Endothelial cell of umbilical vein (primary cell): ENCODE measurements around the gene NKD1.

ENCODE experiments used
- EZH2 ChIP-seq: IDR thresholded peaks from 2 replicates; pipeline ENCODE4 v1.6.1; 2012; ENCODE audit warnings: borderline replicate concordance, low read depth, mild to moderate bottlenecking, moderate library complexity, low read length, inconsistent platforms; ENCODE audit not compliant: severe bottlenecking
- FOS ChIP-seq: IDR thresholded peaks from 2 replicates; pipeline ENCODE4 v1.6.1; 2011; ENCODE audit warnings: mild to moderate bottlenecking, low read length, moderate library complexity, borderline replicate concordance; ENCODE audit not compliant: insufficient read depth
- GATA2 ChIP-seq: IDR thresholded peaks from 2 replicates; pipeline ENCODE4 v1.7.0; 2011; ENCODE audit warnings: low read depth, mild to moderate bottlenecking, moderate library complexity, mixed read lengths, low read length; ENCODE audit not compliant: insufficient read length, insufficient read depth
- JUN ChIP-seq: IDR thresholded peaks from 2 replicates; pipeline ENCODE4 v1.6.1; 2011; ENCODE audit warnings: borderline replicate concordance, low read depth; ENCODE audit not compliant: insufficient read length, insufficient read depth
- MYC ChIP-seq: IDR thresholded peaks from one replicate; pipeline ENCODE4 v1.6.1; 2011; ENCODE audit warnings: mild to moderate bottlenecking, low read depth, low read length
- POLR2A ChIP-seq: IDR thresholded peaks from 2 replicates; pipeline ENCODE4 v1.6.1; 2012; ENCODE audit warnings: low read depth, mild to moderate bottlenecking, control low read depth, low read length
- POLR2AphosphoS5 ChIP-seq: IDR thresholded peaks from 2 replicates; pipeline ENCODE4 v1.6.1; 2012; ENCODE audit warnings: low read depth, mild to moderate bottlenecking, control low read depth, low read length, moderate library complexity; ENCODE audit not compliant: insufficient read depth
- TF ChIP-seq, protein P1 (sequence below), 2 donors: IDR thresholded peaks; 1 replicate in 1 of 2; 2 replicates in 1 of 2; pipeline ENCODE4 v1.5.1; 2011; ENCODE audit warnings: low read length in 2 of 2, mild to moderate bottlenecking in 2 of 2, moderate library complexity in 2 of 2, control low read depth in 1 of 2, inconsistent platforms in 1 of 2, low read depth in 1 of 2; ENCODE audit not compliant: insufficient read depth in 1 of 2; ENCODE audit errors: extremely low read depth in 1 of 2
- TF ChIP-seq, protein P2 (sequence below): IDR thresholded peaks from 2 replicates; pipeline ENCODE4 v1.6.1; 2011; ENCODE audit not compliant: insufficient read depth, insufficient read length

GRCh38 chr16:50501986-50502615 lies 46.1 kb upstream of the NKD1 start:
- TF ChIP-seq POLR2A = no peak
- TF ChIP-seq FOS = no peak
- no peak for TF ChIP-seq POLR2AphosphoS5
- TF ChIP-seq, protein P1, sequence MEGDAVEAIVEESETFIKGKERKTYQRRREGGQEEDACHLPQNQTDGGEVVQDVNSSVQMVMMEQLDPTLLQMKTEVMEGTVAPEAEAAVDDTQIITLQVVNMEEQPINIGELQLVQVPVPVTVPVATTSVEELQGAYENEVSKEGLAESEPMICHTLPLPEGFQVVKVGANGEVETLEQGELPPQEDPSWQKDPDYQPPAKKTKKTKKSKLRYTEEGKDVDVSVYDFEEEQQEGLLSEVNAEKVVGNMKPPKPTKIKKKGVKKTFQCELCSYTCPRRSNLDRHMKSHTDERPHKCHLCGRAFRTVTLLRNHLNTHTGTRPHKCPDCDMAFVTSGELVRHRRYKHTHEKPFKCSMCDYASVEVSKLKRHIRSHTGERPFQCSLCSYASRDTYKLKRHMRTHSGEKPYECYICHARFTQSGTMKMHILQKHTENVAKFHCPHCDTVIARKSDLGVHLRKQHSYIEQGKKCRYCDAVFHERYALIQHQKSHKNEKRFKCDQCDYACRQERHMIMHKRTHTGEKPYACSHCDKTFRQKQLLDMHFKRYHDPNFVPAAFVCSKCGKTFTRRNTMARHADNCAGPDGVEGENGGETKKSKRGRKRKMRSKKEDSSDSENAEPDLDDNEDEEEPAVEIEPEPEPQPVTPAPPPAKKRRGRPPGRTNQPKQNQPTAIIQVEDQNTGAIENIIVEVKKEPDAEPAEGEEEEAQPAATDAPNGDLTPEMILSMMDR (IDR thresholded peaks at IDR 0.05; ENCODE audit: extremely low read depth in 1 of 2, insufficient read depth in 1 of 2, low read depth in 1 of 2, low read length in 2 of 2) = no peak
- TF ChIP-seq JUN = no peak
- TF ChIP-seq, protein P2, sequence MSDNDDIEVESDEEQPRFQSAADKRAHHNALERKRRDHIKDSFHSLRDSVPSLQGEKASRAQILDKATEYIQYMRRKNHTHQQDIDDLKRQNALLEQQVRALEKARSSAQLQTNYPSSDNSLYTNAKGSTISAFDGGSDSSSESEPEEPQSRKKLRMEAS = no peak
- no peak for TF ChIP-seq EZH2
- TF ChIP-seq MYC = no peak
- TF ChIP-seq GATA2 = no peak
